GM12878 (cell line): ENCODE measurements around the gene KLHDC10. TPM values are rescaled to one million over a fixed set of nuclear protein-coding genes. Genes with fewer than 3 reads are reported as not detected.

ENCODE experiments used
- ATAC-seq: fragments of 200-7000 bp; cut with Tn5 transposase; 3 replicates; pipeline ENCODE4 v1.9.1; 2020; ENCODE audit warnings: mild to moderate bottlenecking, moderate library complexity
- BruUV-seq: library from RNA; stranded (reverse); fragments of 400-500 nt; replicated peaks from 2 replicates; lab custom pipeline; 2021; lab: Mats Ljungman, UMichigan
- CTCF ChIA-PET: fragments of 300-600 bp; sonication (Branson Sonifier 250); formaldehyde crosslinking; extraction: SDS; loops from one replicate; lab custom pipeline; 2021; ENCODE audit warnings: inconsistent platforms; lab: Yijun Ruan, JAX
- POLR2A ChIA-PET: fragments of 350-600 bp; formaldehyde crosslinking; extraction: SDS; loops from one replicate; lab custom pipeline; 2021; ENCODE audit warnings: inconsistent platforms; lab: Charles Lee
- RAD21 ChIA-PET: fragments of 300-600 bp; sonication (Branson Sonifier 250); formaldehyde crosslinking; loops from one replicate; lab custom pipeline; 2023; ENCODE audit warnings: antibody characterized with exemption; ENCODE audit not compliant: unreplicated experiment; lab: Charles Lee
- SMC1A ChIA-PET: fragments of 300-600 bp; sonication (Branson Sonifier 250); formaldehyde crosslinking; loops from one replicate; lab custom pipeline; 2023; ENCODE audit not compliant: unreplicated experiment, uncharacterized antibody; lab: Charles Lee
- DNase-seq: peaks from one replicate; pipeline ENCODE4 v3.0.0-alpha.2; 2011; ENCODE audit warnings: low read depth, low spot score
- FAIRE-seq: peaks from 3 replicates; lab custom pipeline; 2011; peaks lifted over from hg19 to GRCh38; lab: Jason Lieb, UNC
- H2AFZ ChIP-seq: 2 replicates; pipeline ENCODE4 v1.6.0; 2011; ENCODE audit warnings: low read depth, low read length, control low read depth; ENCODE audit not compliant: control insufficient read depth
- H3K27ac ChIP-seq: 2 replicates; pipeline ENCODE4 v1.5.1; 2011; ENCODE audit warnings: control low read depth; ENCODE audit not compliant: control insufficient read depth, insufficient read depth
- H3K27me3 ChIP-seq, 2 experiments: replicated peaks in 1 of 2; 2 replicates each; pipeline versions ENCODE4 v1.6.0 to v1.6.1; 2011; ENCODE audit warnings: low read length in 1 of 2; ENCODE audit not compliant: control insufficient read depth in 2 of 2, insufficient read depth in 2 of 2
- H3K36me3 ChIP-seq, 2 experiments: 2 replicates each; pipeline ENCODE4 v1.5.1; 2011; ENCODE audit warnings: low read length in 1 of 2; ENCODE audit not compliant: control insufficient read depth in 2 of 2, insufficient read depth in 2 of 2
- H3K4me1 ChIP-seq: 2 replicates; pipeline ENCODE4 v1.6.1; 2011; ENCODE audit warnings: mild to moderate bottlenecking, low read length, moderate library complexity, mixed read lengths; ENCODE audit not compliant: control insufficient read depth, insufficient read depth
- H3K4me2 ChIP-seq: 2 replicates; pipeline ENCODE4 v1.6.0; 2011; ENCODE audit warnings: control low read depth; ENCODE audit not compliant: control insufficient read depth, insufficient read depth
- H3K4me3 ChIP-seq: fragments of 200-600 bp; sonication (generic); 2 replicates; pipeline ENCODE4 v1.5.1; 2016
- H3K79me2 ChIP-seq: 2 replicates; pipeline ENCODE4 v1.6.0; 2011; ENCODE audit warnings: low read length; ENCODE audit not compliant: control insufficient read depth, insufficient read depth
- H3K9ac ChIP-seq: 2 replicates; pipeline ENCODE4 v1.8.0; 2011; ENCODE audit warnings: low read length, control low read depth, mixed read lengths; ENCODE audit not compliant: control insufficient read depth, insufficient read depth
- H3K9me3 ChIP-seq: replicated peaks from 3 replicates; pipeline ENCODE4 v1.5.1; 2011; ENCODE audit warnings: mild to moderate bottlenecking, low read length; ENCODE audit not compliant: control insufficient read depth, insufficient read depth
- H4K20me1 ChIP-seq: 2 replicates; pipeline ENCODE4 v1.6.0; 2011; ENCODE audit not compliant: control insufficient read depth, insufficient read depth
- BCL3 ChIP-seq: IDR thresholded peaks from 2 replicates; pipeline ENCODE4 v1.6.1; 2011; ENCODE audit warnings: borderline replicate concordance, low read depth, mild to moderate bottlenecking, moderate library complexity, low read length; ENCODE audit not compliant: insufficient read depth, poor library complexity, severe bottlenecking
- ELK1 ChIP-seq: IDR thresholded peaks from 2 replicates; pipeline ENCODE4 v1.6.1; 2012; ENCODE audit warnings: low read depth, low read length, improper control_type of control experiment
- JUNB ChIP-seq: IDR thresholded peaks from 2 replicates; pipeline ENCODE4 v1.6.1; 2016; ENCODE audit warnings: antibody characterized with exemption, mild to moderate bottlenecking
- MYB ChIP-seq: fragments of 150-350 bp; IDR thresholded peaks from 2 replicates; pipeline ENCODE4 v1.6.1; 2014; ENCODE audit warnings: mild to moderate bottlenecking, low read depth, low read length, borderline replicate concordance
- PAX5 ChIP-seq: IDR thresholded peaks from 2 replicates; pipeline ENCODE4 v1.6.1; 2011; ENCODE audit warnings: low read depth, low read length, borderline replicate concordance
- POLR2AphosphoS5 ChIP-seq: IDR thresholded peaks from 2 replicates; pipeline ENCODE4 v1.6.1; 2011; ENCODE audit warnings: mild to moderate bottlenecking, low read length, inconsistent platforms
- PRDM15 ChIP-seq: fragments of 450-650 bp; formaldehyde crosslinking; IDR thresholded peaks from 2 replicates; pipeline ENCODE4 v1.4.0; 2020; ENCODE audit warnings: mild to moderate bottlenecking, moderate library complexity
- RUNX3 ChIP-seq: IDR thresholded peaks from 2 replicates; pipeline ENCODE4 v1.6.1; 2012; ENCODE audit warnings: low read length, inconsistent platforms
- ZBTB11 ChIP-seq: fragments of 450-650 bp; formaldehyde crosslinking; IDR thresholded peaks from 2 replicates; pipeline ENCODE4 v1.5.0; 2022; ENCODE audit warnings: mild to moderate bottlenecking, missing genetic modification characterization
- ZBTB33 ChIP-seq: fragments of 450-650 bp; IDR thresholded peaks from 2 replicates; pipeline ENCODE4 v1.6.1; 2017; ENCODE audit warnings: mild to moderate bottlenecking
- WGBS: methylation state at CpG from one replicate; pipeline ENCODE4 v1.1.6; 2016; ENCODE audit warnings: low lambda C conversion rate; ENCODE audit not compliant: insufficient replicate concordance, insufficient coverage; ENCODE audit errors: missing lambda C conversion rate; 5-methylcytosine and 5-hydroxymethylcytosine counted together
- in situ Hi-C: fragments of 300-500 bp; cut with MboI; formaldehyde crosslinking; loops from 9 replicates; pipeline ENCODE4 v1.14.3; 2018; ENCODE audit warnings: mixed read lengths
- intact Hi-C: fragments of 100-400 bp; cut with micrococcal nuclease; formaldehyde crosslinking; loops from one replicate; pipeline ENCODE4 v1.14.2; 2022; ENCODE audit not compliant: unreplicated experiment
- polyA plus RNA-seq, 11 experiments: library from polyadenylated mRNA; depleted of rRNA in 4 of 11; unstranded in 6 of 11; stranded (reverse) in 5 of 11; fragments of >200 nt; fragmentation: Nextera tagmentation in 4 of 11; fragmentation: Illumina TruSeq in 1 of 11; extraction: Ambion mirVana in 4 of 11; extraction: Trizol in 1 of 11; gene quantifications; 1 replicate in 1 of 11; 2 replicates in 10 of 11; pipeline versions ENCODE4 v1.2.1 to v1.2.3, GENCODE V29; 2011 to 2016; ENCODE audit warnings: inconsistent platforms in 2 of 11, missing spikeins in 2 of 11, low read depth in 1 of 11
- total RNA-seq, 4 experiments: library from RNA; depleted of rRNA in 3 of 4; stranded (reverse); fragments of >200 nt in 3 of 4; fragmentation: Illumina TruSeq in 1 of 4; extraction: Trizol in 1 of 4; gene quantifications; 2 replicates each; pipeline versions ENCODE4 v1.2.1 to v1.2.3, GENCODE V29; 2013 to 2021

KLHDC10 gene
- total and polyA plus RNA-seq, 10 of the 15 experiments (the other 5 are each of a cell fraction or from before 2014, with no cell fraction given), result 2.9 to 20.6 (median 9.4) TPM

GRCh38 chr7:130113887-130114286 is 43.6 kb downstream of the KLHDC10 start:
- no peak overlapping the region for H2AFZ ChIP-seq
- in situ Hi-C loops (no loop called here), intact Hi-C loops (loop anchor here (2.0 kb wide), 1 partner anchor 41 kb away; no protein-coding TSS in a partner anchor)
- peak overlapping the region; percentile 59 for H3K27ac ChIP-seq
- SMC1A ChIA-PET, result interaction anchor here (0.7 to 2.2 kb wide), 8 partner anchors 12 to 91 kb away, joined by 3 to 7 read pairs (median 4); partner anchors contain the start of gene TMEM209
- CTCF ChIA-PET, result interaction anchor here (0.8 to 2.3 kb wide), 5 partner anchors 12 to 42 kb away, joined by 4 to 9 read pairs (median 6); no protein-coding TSS in a partner anchor
- H3K27me3 ChIP-seq, result no peaks in the 10 kb centered on the region
- H4K20me1 ChIP-seq, result no peaks in the 10 kb centered on the region
- H3K9me3 ChIP-seq, result no peaks in the 10 kb centered on the region
- peak overlapping the region; percentile 73 for H3K4me2 ChIP-seq
- POLR2A ChIA-PET, result interaction anchor here (0.7 to 1.0 kb wide), 2 partner anchors 12 to 17 kb away, joined by 3 to 12 read pairs; no protein-coding TSS in a partner anchor
- peaks cover 32% of the 10 kb centered on the region for H3K4me1 ChIP-seq
- H3K36me3 ChIP-seq, result no peaks in the 10 kb centered on the region
- H3K79me2 ChIP-seq, result no peaks in the 10 kb centered on the region
- no peak for DNase-seq
- 63% methylated on average over 4 of the region's 4 CpGs for WGBS
- no peak for FAIRE-seq
- no peak overlapping the region for H3K4me3 ChIP-seq
- peak; percentile 14; the same call in 2 of the 3 replicates for ATAC-seq
- RAD21 ChIA-PET, result interaction anchor here (1.0 to 1.1 kb wide), 2 partner anchors 18 to 42 kb away, joined by 3 to 6 read pairs; no protein-coding TSS in a partner anchor
- BruUV-seq, result no TSS peak
- no peak overlapping the region for H3K9ac ChIP-seq
- TF ChIP-seq POLR2AphosphoS5, result no peak
- TF ChIP-seq RUNX3, result no peak
- no peak for TF ChIP-seq ELK1
- no peak for TF ChIP-seq ZBTB11
- no peak for TF ChIP-seq PAX5
- TF ChIP-seq BCL3, result no peak
- TF ChIP-seq MYB, result no peak
- TF ChIP-seq JUNB, result no peak
- no peak for TF ChIP-seq ZBTB33
- TF ChIP-seq PRDM15 (CRISPR knock-in tag), result no peak
